ENCODE results near the gene PGAP1. TPM values are rescaled to one million over a fixed set of nuclear protein-coding genes. Genes with fewer than 3 reads are reported as not detected.
"Not testable (repeated sequence)": the region's sequence is repeated elsewhere in the genome, so short reads cannot be mapped to it uniquely, and the experiment has no call there.

The PGAP1 gene
- polyA plus RNA-seq, 3 donors, result 25.3 to 35.8 (median 29.3) TPM

DNA sequence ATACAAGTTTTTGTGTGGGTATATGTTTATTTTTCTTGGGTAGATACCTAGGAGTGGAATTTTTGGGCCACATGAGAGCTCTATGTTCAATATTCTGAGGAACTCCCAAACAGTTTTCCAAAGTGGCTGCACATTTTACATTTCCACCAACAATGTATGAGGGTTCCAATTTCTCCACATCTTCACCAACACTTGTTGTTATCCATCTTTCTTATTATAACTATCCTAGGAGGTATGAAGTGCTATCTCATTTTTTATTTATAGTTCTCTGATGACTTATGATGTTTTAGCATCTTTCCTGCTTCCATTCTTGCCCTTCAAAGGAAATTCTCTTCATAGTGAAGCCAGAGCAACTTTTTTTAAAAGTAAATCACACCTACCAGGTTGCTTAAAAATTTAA, 8.7 kb downstream of the PGAP1 start:
- DNase-seq (ENCODE audit: extremely low read depth in 1 of 11, low read depth in 9 of 11, low spot score in 4 of 11), result no peak

DNA sequence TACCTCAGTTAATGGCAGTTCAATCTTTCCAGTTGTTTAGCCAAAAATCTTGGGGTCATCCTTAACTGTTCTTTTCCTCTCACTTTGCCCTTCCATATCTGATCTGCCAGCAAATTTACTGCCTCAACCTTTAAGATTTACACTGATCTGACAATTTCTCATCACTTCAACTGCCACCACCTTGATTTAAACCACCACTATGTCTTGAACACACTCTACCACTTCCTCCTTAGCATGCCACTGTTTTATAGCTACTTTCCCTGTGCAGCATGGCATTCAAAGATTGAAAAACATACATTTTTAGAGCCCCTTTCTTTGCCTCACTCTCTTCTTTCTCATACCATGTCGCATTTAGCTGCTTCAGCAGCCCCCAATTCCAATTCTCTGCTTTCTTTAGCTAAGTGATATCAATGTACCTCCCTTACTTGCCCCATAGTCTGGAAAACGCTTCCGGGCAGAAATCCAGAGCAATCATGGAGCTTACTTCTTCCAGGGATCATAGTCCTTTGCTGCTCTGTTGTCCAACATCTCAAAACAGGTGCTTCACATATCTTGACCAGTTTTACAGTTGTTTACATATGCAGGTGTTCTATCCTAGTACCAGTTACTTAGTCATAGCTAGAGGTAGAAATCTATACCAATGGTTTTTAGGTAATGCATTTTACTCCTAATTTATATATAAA, 10.9 kb downstream of the PGAP1 start:
- no peak for DNase-seq (ENCODE audit: extremely low read depth in 1 of 11, low read depth in 9 of 11, low spot score in 4 of 11)

DNA sequence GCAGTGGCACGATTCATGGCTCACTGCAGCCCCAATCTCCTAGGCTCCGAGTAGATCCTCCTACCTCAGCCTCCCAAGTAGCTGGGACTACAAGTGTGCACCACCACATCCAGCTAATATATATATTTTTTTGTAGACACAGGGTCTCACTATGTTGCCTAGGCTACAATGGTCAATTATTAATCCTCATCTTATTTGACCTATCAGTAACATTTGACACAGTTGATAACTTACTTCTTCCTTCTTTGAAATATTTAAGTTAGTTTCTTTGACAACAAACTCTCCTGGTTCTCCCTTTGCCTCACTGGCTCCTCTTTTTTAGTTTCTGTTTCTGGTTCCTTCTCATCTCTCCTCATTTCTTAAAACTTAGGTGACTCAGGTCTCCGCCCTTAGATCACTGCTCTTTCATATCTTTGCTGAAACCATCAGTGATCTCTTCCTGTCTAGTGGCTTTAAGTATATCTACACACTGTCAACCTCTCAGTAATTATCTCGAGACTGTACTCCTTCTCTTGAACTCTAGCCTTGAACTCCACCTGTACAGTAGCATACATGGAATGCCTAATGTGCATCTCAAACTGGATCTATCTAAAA, 11.5 kb downstream of the PGAP1 start:
- DNase-seq (ENCODE audit: extremely low read depth in 1 of 11, low read depth in 9 of 11, low spot score in 4 of 11), result no peak

DNA sequence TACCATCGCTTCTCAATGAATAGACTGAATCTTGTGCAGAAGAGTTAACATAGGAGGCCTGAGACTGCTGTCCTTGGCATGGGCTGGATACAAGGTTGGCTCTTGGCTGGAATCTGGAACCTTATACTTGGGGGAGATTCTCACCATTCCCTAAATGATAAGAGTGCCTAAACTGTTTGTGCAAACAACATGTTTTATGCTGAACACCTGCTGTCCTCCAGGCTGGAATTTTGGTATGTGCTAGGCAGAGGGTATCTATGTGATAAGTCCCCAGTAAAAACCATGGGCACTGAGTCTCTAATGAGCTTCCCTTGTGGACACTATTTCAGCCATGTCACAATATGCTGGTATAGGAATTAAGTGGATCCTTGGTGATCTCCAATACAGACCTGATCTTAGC, 12.8 kb downstream of the PGAP1 start:
- DNase-seq (ENCODE audit: extremely low read depth in 1 of 11, low read depth in 9 of 11, low spot score in 4 of 11), result no peak

DNA sequence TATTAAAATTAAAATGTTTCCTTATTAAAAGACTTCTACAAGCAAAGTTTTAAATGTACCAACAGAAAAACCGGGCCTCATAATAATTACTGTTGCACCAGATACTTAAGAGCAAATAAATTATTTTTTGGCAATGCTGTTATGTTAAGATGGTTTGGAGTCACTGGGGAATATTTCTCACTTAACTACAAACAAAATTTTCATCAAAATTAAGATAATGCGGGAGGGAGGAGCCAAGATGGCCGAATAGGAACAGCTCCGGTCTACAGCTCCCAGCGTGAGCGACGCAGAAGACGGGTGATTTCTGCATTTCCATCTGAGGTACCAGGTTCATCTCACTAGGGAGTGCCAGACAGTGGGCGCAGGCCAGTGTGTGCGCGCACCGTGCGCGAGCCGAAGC, 21.1 kb downstream of the PGAP1 start:
- not testable (repeated sequence) for DNase-seq (ENCODE audit: extremely low read depth in 1 of 11, low read depth in 9 of 11, low spot score in 4 of 11)

DNA sequence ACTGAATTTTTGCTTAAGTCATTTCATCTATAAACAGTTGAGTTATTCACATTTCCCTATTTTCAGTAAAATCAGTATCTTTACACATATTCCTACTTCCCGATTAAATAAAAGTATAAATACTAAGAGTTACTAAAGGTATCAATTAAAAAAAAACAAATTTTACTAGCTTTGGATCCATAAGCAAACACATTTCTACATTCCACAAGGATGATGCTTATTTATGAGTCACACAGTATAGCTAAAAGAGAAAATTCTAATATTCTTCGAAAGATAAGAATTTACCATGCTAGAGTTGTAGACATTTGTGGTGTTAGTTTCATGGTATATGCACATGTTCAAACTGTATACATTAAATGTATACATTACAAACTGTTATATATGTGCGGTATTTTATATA, 23.7 kb downstream of the PGAP1 start:
- DNase-seq (ENCODE audit: extremely low read depth in 1 of 11, low read depth in 9 of 11, low spot score in 4 of 11), result no peak

DNA sequence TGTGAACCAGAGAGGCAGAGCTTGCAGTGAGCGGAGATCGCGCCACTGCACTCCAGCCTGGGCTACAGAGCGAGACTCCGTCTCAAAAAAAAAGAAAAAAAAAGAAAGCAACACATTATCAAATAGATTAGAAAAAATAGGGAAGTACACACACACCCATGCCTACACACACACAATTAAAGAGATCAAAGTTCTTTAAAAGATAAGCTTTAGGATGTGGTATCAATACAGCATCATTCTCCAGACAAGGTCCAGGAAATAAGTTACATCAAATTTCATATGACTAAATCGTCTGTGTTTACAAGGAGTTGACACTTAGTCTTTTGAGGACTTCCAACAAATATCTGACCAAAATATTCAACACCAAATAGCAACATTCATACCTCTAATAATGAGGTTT, 25.7 kb downstream of the PGAP1 start:
- DNase-seq (ENCODE audit: extremely low read depth in 1 of 11, low read depth in 9 of 11, low spot score in 4 of 11), result no peak

DNA sequence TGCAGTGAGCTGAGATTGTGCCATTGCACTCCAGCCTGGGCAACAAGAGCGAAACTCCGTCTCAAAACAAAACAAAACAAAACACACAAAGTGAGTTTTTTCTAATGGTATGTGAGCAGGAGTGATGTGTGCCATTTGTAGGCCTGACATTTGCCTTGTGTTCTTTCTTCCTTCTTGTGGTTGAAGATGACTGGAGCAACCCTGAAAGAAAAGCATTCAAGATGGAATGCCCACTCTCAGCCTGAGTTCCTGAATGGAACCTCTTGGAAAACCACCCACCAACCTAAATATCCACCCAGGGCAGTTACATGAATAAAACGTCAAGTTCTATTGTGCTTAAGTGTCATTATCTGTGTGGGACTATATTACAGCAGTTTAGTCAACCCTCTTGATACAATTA, 26.5 kb downstream of the PGAP1 start:
- DNase-seq (ENCODE audit: extremely low read depth in 1 of 11, low read depth in 9 of 11, low spot score in 4 of 11), result no peak

DNA sequence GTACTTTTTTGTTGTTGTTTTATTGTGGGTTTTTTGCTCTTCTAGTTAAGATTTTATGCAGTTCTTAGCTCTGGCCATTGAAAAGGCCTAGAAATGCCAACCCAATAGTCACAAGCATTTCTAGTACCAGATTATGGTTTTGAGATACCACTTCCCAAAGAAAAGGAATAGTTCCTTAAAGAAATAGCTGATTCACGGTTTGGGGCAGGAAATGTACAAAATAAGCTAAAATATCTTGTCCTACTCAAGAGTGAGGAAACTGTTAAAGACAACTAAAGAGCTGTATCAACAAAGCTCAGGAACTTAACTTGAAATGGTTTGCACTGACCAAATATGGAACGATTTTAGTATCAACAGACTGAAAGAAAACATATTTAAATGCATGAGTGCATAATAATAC, 35.4 kb downstream of the PGAP1 start:
- no peak for DNase-seq (ENCODE audit: extremely low read depth in 1 of 11, low read depth in 9 of 11, low spot score in 4 of 11)

DNA sequence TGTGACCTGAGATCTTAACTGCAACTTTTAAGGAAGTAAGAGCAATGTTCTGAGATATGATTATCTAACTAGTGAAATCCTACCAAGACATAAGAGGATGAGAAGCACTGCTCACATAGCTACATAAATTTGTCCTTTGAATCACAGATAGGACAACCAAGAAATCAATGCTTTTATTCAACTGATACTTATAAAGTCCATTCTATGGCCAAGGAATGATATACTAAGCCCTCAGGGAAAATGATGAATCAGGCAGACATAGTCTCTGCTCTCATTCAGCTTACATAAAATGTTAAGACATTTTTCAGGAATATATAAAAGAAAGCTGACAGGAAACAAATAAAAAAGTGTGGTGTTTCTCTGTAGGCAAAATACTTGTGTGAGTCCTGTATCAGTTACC, 39.1 kb downstream of the PGAP1 start:
- no peak for DNase-seq (ENCODE audit: extremely low read depth in 1 of 11, low read depth in 9 of 11, low spot score in 4 of 11)

DNA sequence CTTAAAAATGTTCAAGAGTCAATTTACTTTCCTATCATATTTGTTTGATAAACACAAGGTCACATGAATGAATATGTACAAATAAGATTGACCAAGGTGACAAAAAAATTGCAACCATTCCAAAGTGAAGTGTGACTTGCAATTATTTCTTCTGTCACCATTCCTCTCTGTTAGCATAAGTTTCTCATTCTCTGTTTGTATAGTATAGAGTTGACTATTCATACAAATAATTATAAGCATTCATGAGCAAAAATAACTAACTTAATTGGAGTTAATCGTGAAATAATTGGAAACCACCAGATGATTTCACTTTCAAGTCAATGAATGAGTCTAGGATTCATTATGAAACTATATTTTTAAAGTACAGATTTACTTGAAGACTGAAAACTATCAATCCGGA, 42.1 kb downstream of the PGAP1 start:
- DNase-seq (ENCODE audit: extremely low read depth in 1 of 11, low read depth in 9 of 11, low spot score in 4 of 11), result no peak

DNA sequence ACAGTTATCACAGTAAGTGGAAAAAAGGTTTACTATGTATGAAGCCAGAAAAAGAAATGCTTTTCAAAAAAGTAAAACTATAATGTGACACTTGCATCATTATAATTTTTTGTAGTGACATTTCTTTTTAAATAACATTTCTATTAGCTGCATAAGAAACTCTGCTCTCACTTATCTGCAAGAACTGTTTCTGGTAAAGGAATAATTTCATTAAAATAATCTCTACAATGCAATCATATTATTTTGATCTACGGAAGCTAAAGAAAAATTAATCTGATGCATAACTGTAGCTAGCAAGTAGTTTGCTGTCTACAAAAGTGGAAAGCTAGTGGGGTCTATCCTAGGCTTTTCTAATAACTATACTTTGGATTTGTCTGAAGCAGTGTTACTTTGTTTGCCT, 50.1 kb downstream of the PGAP1 start:
- no peak for DNase-seq (ENCODE audit: extremely low read depth in 1 of 11, low read depth in 9 of 11, low spot score in 4 of 11)

DNA sequence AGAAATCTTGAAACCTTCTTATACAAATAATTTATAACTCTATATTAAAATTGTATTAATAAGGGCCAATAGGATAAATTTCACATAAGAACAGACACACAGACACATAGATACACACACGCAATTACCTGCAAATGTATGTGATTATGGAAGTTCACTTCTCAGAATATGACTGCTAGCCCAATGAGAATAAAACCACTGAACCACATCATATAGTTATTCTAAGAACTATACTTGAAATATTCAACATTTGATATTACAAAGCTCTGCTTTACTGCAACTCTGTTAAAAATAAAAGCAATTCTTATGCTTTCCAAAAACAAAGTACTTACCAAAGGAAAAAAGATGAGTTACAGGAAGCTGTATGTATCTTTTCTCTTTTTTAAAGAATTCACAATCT, 51.1 kb downstream of the PGAP1 start:
- no peak for DNase-seq (ENCODE audit: extremely low read depth in 1 of 11, low read depth in 9 of 11, low spot score in 4 of 11)

DNA sequence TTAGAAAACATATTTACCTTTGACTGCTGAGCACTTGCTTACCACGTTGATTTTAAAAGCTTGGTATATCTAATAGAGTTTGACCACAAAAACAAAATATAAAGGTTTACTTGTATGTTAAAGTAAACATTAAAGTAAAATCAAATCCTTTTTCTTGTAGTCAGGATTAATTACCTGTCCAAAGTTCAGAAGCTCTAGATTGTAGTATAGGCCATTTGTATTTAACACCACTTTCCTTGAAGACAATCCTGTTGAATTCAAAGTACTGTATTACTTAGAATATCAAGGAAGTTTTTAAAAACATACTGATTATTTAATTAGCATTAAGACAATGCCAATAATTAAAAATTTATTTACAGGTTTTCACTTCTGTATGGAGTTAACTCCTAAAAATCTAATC, 53.0 kb downstream of the PGAP1 start:
- no peak for DNase-seq (ENCODE audit: extremely low read depth in 1 of 11, low read depth in 9 of 11, low spot score in 4 of 11)

DNA sequence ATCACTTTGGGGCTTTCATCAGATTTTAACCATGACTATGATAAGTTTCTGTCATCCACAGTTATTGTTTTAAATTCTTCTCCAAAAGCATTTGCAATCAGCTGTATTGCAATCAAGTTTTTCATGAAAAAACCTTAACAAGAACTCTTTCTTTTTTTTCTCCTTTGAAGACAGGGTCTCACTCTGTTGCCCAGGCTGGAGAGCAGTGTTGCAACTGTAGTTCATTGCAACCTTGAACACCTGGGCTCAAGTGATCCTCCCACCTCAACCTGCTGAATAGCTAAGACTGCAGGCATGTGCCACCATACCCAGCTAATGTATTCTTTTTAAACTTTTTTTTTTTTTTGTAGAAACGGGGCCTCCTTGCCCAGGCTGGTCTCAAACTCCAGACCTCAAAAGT, 71.9 kb downstream of the PGAP1 start:
- no peak for DNase-seq (ENCODE audit: extremely low read depth in 1 of 11, low read depth in 9 of 11, low spot score in 4 of 11)

DNA sequence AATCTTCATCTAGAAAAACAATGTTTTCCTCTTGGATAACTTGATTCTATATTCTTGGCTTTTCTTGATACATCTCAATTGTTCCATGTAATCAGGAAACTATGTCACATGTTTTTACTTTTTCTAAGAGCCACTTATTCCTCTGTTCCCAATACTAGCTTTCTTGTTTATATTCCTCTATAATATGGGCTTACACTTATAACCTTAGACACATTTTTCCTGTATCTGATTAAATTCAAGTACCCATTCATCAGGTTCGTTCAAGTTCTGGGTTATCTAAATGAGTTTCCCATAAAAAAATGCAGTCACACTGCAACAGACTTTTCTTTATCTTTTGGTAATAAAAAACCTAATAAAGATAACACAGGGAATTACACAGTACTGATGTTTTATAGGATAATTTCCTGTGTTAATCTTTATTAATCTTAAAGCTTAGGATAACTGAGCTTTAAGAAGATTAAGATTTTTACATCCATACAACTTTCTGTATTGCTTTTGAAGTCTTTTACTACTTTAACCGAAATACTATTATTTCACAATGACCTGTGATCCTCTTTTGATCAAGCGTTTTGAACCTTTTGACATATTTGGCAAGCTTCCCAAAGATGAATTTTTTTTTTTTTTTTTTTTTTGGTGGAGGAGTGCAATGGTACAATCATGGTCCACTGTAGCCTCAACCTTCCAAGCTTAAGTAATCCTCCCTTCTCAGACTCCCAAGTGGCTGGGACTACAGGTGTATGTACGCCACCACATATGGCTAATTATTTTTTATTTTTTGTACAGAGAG, 73.0 kb downstream of the PGAP1 start:
- DNase-seq (ENCODE audit: extremely low read depth in 1 of 11, low read depth in 9 of 11, low spot score in 4 of 11), result no peak

DNA sequence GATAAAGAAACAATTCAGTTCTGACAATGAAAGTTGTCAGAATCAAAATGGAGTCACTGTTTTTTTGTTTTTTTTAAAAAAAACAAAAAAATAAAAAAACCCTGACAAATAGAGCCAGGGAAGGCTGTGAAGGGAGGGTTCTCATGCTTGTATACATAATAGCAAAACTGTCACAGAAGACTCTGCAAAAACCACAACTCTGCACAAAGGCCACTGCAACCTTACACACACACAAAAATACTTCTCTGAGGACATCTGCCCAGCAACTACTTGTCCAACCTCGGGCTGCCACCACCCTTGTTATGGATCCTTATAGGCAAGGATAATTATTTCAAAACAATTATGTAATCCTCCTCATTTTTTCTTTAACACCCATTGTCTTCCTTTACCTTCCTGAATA, 75.4 kb downstream of the PGAP1 start:
- DNase-seq (ENCODE audit: extremely low read depth in 1 of 11, low read depth in 9 of 11, low spot score in 4 of 11), result no peak

DNA sequence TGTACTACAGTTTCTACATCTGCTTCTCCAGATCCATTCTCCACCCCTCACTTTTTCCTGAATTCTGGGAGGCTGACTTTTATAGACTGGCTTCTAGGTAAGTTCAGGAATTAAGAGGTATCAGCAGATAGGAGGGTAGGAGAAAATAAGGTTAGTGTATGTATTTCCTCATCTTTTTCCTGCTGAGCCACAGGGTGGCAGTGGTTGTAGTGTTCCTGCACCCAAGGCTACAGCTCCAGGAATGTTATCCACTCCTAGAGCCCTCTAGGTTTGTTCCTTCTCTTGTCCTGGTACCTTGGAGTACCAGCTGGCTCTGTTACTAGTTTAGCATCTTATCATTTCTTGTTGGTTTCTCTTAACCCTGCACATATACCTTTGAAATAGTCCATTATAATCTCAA, 76.6 kb downstream of the PGAP1 start:
- DNase-seq (ENCODE audit: extremely low read depth in 1 of 11, low read depth in 9 of 11, low spot score in 4 of 11), result peak in 1 of 11 donors; percentile 1

DNA sequence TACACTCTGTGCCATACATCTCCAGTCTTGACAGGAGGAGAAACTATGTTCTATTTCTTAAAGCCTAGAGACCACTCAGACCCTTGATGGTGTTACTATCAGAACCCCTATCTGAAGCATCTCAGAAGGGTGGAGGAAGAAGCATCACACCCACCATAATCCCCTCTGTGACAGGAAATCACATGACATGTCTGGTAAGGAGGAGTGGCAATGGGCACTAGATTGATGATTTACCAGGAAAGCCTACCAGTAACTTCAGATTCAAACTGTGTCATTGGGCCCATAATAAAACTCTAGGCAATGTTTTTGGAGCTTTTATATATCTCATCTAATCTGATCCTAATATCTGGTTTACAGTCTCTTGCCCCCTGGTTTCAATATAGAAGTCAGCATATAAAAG, 80.2 kb downstream of the PGAP1 start:
- DNase-seq (ENCODE audit: extremely low read depth in 1 of 11, low read depth in 9 of 11, low spot score in 4 of 11), result no peak

DNA sequence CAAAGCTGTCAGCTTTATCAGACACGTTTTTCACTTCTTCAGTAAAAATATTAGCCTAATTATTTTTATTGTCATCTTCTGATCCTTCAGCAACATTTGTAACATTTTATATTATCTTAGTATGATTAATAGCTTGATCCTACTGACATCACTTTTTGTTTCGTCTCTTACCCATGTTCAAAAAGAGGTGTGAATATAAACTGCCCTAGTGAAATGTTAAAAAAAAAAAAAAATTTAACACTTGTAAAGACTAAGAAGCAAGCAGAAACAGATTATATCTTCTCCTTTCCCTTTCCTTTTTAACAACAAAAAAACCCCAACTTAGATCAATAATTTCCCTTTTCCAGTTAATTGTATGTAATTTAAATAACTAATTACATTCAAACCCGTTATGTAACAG, 81.1 kb downstream of the PGAP1 start:
- no peak for DNase-seq (ENCODE audit: extremely low read depth in 1 of 11, low read depth in 9 of 11, low spot score in 4 of 11)

DNA sequence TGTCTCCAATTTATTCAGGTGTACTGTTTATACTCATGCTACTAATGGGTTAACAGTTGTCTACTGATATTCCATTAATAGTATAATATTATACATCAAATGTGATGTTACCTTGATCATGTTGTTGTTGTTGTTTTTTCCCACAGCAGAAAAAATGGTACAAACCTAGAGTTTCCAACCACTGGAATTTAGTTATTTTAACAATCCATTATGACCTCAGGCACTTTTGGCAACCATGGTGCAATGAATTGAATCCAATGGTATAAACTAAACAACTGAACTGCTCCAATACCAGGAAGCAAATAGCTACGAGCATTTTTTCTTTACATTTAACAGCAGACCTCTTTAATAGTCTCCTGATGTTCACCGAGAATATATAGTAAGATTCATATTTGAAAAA, 86.3 kb downstream of the PGAP1 start:
- no peak for DNase-seq (ENCODE audit: extremely low read depth in 1 of 11, low read depth in 9 of 11, low spot score in 4 of 11)

All from renal cortex interstitium (tissue), 11 donors.